Neural crest cell (in vitro differentiated cells): ENCODE results near the gene BAZ2B. TPM values are rescaled to one million over a fixed set of nuclear protein-coding genes. Genes with fewer than 3 reads are reported as not detected.
"Not testable (repeated sequence)": the region's sequence is repeated elsewhere in the genome, so short reads cannot be mapped to it uniquely, and the experiment has no call there.

Source experiments
- DNase-seq: peaks from one replicate; pipeline ENCODE4 v3.0.0; 2021; ENCODE audit warnings: low read depth, mixed read lengths, low spot score
- H3K27ac Mint-ChIP-seq: one replicate; pipeline ENCODE4 v1.8.0; 2021; ENCODE audit warnings: mild to moderate bottlenecking, mixed read lengths; ENCODE audit not compliant: unreplicated experiment
- H3K27me3 Mint-ChIP-seq: 2 replicates; pipeline ENCODE4 v1.8.0; 2021; ENCODE audit warnings: low read depth, mild to moderate bottlenecking, mixed read lengths
- H3K36me3 Mint-ChIP-seq: 2 replicates; pipeline ENCODE4 v1.8.0; 2021; ENCODE audit warnings: low read depth, mild to moderate bottlenecking, mixed read lengths
- H3K4me1 Mint-ChIP-seq: 2 replicates; pipeline ENCODE4 v1.8.0; 2021; ENCODE audit warnings: mixed read lengths
- H3K4me3 Mint-ChIP-seq: one replicate; pipeline ENCODE4 v1.8.0; 2021; ENCODE audit warnings: mild to moderate bottlenecking, mixed read lengths
- H3K9me3 Mint-ChIP-seq: 2 replicates; pipeline ENCODE4 v1.8.0; 2021; ENCODE audit warnings: mixed read lengths
- total RNA-seq: library from RNA; stranded (reverse); gene quantifications from 2 replicates; pipeline ENCODE4 v1.2.1, GENCODE V29; 2021
- TF ChIP-seq, protein P1 (sequence below): fragments of 200-600 bp; sonication (generic); conservative IDR thresholded peaks from 2 replicates; pipeline ENCODE4 v1.5.0; 2021; ENCODE audit warnings: antibody characterized with exemption, mild to moderate bottlenecking

Gene BAZ2B
- total RNA-seq, 1 donor from 2014 or later, result 65.9 TPM

DNA sequence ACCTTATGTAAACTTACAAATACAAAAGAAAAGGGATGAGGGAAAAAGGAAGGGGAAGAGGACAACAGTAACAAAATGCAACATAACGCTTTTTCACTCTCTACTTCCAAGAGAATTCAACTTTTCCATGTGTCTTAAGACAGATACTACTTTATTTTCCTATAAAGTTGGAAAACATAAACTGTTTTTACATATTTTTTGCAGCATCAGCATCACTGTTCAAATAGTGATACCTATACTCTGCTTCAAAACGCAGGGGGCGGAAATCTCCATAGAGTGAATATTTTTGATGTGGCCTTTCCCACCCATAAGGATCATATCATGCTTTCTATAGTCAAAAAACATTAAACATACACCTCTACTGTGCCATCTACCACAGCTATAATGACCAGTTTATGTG lies 77.5 kb downstream of the BAZ2B start:
- H3K4me3 Mint-ChIP-seq, result no peak overlapping the region
- H3K27ac Mint-ChIP-seq, result no peak overlapping the region
- H3K4me1 Mint-ChIP-seq, result no peaks in the 10 kb centered on the region
- no peaks in the 10 kb centered on the region for H3K27me3 Mint-ChIP-seq
- H3K9me3 Mint-ChIP-seq, result peaks cover 8% of the 10 kb centered on the region
- peaks cover 9% of the 10 kb centered on the region for H3K36me3 Mint-ChIP-seq
- TF ChIP-seq, protein P1, sequence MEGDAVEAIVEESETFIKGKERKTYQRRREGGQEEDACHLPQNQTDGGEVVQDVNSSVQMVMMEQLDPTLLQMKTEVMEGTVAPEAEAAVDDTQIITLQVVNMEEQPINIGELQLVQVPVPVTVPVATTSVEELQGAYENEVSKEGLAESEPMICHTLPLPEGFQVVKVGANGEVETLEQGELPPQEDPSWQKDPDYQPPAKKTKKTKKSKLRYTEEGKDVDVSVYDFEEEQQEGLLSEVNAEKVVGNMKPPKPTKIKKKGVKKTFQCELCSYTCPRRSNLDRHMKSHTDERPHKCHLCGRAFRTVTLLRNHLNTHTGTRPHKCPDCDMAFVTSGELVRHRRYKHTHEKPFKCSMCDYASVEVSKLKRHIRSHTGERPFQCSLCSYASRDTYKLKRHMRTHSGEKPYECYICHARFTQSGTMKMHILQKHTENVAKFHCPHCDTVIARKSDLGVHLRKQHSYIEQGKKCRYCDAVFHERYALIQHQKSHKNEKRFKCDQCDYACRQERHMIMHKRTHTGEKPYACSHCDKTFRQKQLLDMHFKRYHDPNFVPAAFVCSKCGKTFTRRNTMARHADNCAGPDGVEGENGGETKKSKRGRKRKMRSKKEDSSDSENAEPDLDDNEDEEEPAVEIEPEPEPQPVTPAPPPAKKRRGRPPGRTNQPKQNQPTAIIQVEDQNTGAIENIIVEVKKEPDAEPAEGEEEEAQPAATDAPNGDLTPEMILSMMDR, result no peak
- no peak for DNase-seq

DNA sequence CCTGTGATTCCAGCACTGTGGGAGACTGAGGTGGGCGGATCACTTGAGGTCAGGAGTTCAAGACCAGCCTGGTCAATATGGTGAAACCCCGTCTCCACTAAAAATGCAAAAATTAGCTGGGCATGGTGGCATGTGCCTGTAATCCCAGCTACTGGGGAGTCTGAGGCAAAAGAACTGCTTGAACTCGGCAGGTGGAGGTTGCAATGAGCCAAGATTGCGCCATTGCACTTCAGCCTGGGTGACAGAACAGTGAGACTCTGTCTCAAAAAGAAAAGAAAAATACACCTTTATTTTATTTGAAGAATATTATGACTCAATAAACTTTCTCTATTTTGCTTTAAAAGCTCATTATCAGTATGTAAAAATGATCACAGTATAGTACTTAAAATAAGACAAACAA lies 81.1 kb downstream of the BAZ2B start:
- H3K4me3 Mint-ChIP-seq, DNase-seq, H3K27ac Mint-ChIP-seq, H3K4me1 Mint-ChIP-seq, H3K27me3 Mint-ChIP-seq, H3K9me3 Mint-ChIP-seq, H3K36me3 Mint-ChIP-seq: not testable (repeated sequence)

DNA sequence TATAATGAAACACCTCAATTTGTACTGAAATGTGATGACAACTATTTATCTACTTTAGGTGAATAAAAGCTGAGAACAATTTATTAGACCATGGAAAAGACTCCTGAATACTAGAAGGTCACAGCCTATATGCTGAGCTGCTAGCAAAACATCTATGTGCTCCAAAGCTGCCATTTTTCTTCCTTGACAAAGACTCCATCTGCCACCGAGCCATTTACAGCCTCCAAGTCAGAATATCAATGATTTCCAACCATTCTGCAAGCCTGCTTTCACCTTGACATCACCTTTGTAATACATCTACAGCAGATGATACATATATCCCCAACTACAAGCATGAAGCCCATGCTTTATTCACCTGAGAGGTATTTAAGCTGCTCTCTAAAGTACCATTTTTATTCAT lies 84.9 kb downstream of the BAZ2B start:
- Mint-ChIP-seq H3K27me3 (no peaks in the 10 kb centered on the region), H3K36me3 (peaks cover 10% of the 10 kb centered on the region), H3K4me1 (peaks cover 4% of the 10 kb centered on the region), H3K27ac (no peak overlapping the region), H3K4me3 (no peak overlapping the region), H3K9me3 (no peaks in the 10 kb centered on the region)
- no peak for DNase-seq
- TF ChIP-seq, protein P1, result no peak

DNA sequence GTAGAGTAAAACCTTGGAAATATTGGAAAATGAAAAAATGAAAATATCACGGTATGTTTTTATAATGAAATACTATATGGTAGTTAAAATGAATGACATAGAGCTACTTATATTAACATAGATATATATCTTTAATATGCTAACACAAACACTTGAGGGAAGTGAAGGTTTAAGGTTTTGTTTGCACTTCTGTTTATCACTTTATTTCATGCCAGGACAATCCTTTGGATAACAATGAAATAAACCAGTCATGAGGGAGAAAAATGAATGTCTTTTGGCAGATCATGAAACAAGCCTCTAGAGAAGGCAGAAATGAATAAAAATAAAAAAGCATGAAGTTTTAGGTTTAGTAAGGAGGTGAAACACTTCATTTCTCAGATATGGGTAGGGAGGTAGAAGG lies 89.9 kb downstream of the BAZ2B start:
- Mint-ChIP-seq H3K9me3 (no peaks in the 10 kb centered on the region), H3K27ac (no peak overlapping the region), H3K4me3 (no peak overlapping the region)

DNA sequence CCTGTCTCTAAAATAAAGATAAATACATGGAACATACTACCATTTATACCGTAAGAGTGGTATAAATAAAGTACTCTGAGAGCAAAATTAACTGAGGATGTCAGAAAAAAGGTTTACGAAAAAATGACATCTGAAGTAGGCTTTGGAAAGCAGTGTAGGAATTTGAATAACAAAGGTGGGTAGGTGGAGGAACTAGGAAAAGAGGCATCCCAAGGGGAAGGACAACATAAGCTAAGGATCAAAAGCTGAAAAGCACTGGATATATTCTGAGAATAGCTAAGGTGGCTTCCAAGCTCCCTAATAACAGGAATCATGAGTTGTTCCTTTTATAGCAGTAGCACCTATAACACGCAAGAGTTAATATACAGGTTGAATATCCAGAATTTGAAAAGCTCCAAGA lies 91.3 kb downstream of the BAZ2B start:
- Mint-ChIP-seq H3K27me3 (no peaks in the 10 kb centered on the region), H3K4me3 (no peak overlapping the region)

More for the DNA sequence above, 89.9 kb downstream of the BAZ2B start:
- Mint-ChIP-seq H3K4me1 (peaks cover 1% of the 10 kb centered on the region), H3K27me3 (no peaks in the 10 kb centered on the region), H3K36me3 (peaks cover 10% of the 10 kb centered on the region)
- no peak for DNase-seq
- TF ChIP-seq, protein P1, result no peak

DNA sequence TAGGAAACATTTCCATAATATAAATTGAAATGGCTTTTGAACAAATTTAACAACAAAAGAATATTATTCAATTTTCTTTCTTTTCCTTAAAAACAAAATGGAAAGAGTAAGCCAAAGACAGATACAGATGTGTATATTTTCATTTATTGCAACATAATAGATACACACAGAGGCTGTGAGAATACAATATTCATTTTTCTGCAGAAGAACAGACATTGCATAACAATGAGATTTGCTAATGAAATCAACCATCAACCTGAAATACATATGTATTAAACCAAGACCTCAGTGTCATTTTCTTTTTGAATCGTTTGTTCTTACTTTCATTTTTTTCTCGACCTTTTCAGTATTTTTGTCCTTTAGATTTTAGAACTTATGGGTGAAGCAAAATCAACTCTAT lies 95.1 kb downstream of the BAZ2B start:
- TF ChIP-seq, protein P1, result no peak
- DNase-seq, result no peak
- Mint-ChIP-seq H3K27ac (no peak overlapping the region), H3K4me3 (no peak overlapping the region), H3K36me3 (no peaks in the 10 kb centered on the region), H3K27me3 (no peaks in the 10 kb centered on the region), H3K9me3 (no peaks in the 10 kb centered on the region), H3K4me1 (peaks cover 11% of the 10 kb centered on the region)

More for the DNA sequence above, 91.3 kb downstream of the BAZ2B start:
- no peaks in the 10 kb centered on the region for H3K9me3 Mint-ChIP-seq
- TF ChIP-seq, protein P1, result no peak
- peaks cover 10% of the 10 kb centered on the region for H3K36me3 Mint-ChIP-seq
- no peak overlapping the region for H3K27ac Mint-ChIP-seq
- no peak for DNase-seq
- no peaks in the 10 kb centered on the region for H3K4me1 Mint-ChIP-seq
